ENCODE measurements around the gene BSN.

BSN gene

GRCh38 chr3:49636883-49637609, 82.8 kb downstream of the BSN start:
- TF ChIP-seq SPI1 (IDR thresholded peaks at IDR 0.05; ENCODE audit: low read depth, low read length): no peak
- no peak for TF ChIP-seq POU2F2 (IDR thresholded peaks at IDR 0.05; ENCODE audit: low read depth, low read length)
- no peak for TF ChIP-seq POLR2A (IDR thresholded peaks at IDR 0.05; ENCODE audit: low read depth, low read length)
- TF ChIP-seq PAX5 (IDR thresholded peaks at IDR 0.05; ENCODE audit: insufficient read depth, low read length, severe bottlenecking): no peak
- no peak for TF ChIP-seq TAF1 (IDR thresholded peaks at IDR 0.05; ENCODE audit: low read depth, low read length)
- TF ChIP-seq POLR2AphosphoS5 (IDR thresholded peaks at IDR 0.05; ENCODE audit: low read depth, low read length): no peak
- DNase-seq (ENCODE audit: insufficient read length, low spot score): no peak
- FAIRE-seq: no peak

GRCh38 chr3:49638445-49638844, 84.2 kb downstream of the BSN start:
- no peak for DNase-seq (ENCODE audit: insufficient read length, low spot score)
- FAIRE-seq: no peak
- TF ChIP-seq TAF1 (IDR thresholded peaks at IDR 0.05; ENCODE audit: low read depth, low read length): no peak
- no peak for TF ChIP-seq POLR2AphosphoS5 (IDR thresholded peaks at IDR 0.05; ENCODE audit: low read depth, low read length)
- TF ChIP-seq SPI1 (IDR thresholded peaks at IDR 0.05; ENCODE audit: low read depth, low read length): no peak

GRCh38 chr3:49639551-49639950, 85.3 kb downstream of the BSN start:
- no peak for FAIRE-seq
- DNase-seq (ENCODE audit: insufficient read length, low spot score): no peak
- no peak for TF ChIP-seq SPI1 (IDR thresholded peaks at IDR 0.05; ENCODE audit: low read depth, low read length)

GRCh38 chr3:49641292-49641691, 87.0 kb downstream of the BSN start:
- TF ChIP-seq TAF1 (IDR thresholded peaks at IDR 0.05; ENCODE audit: low read depth, low read length) (no peak), PAX5 (IDR thresholded peaks at IDR 0.05; ENCODE audit: insufficient read depth, low read length, severe bottlenecking) (no peak), SPI1 (IDR thresholded peaks at IDR 0.05; ENCODE audit: low read depth, low read length) (no peak), POU2F2 (IDR thresholded peaks at IDR 0.05; ENCODE audit: low read depth, low read length) (no peak), POLR2A (IDR thresholded peaks at IDR 0.05; ENCODE audit: low read depth, low read length) (no peak), POLR2AphosphoS5 (IDR thresholded peaks at IDR 0.05; ENCODE audit: low read depth, low read length) (no peak)
- DNase-seq (ENCODE audit: insufficient read length, low spot score) (no peak), FAIRE-seq (no peak)

GRCh38 chr3:49641921-49642707, 87.8 kb downstream of the BSN start:
- no peak for FAIRE-seq
- TF ChIP-seq TAF1 (IDR thresholded peaks at IDR 0.05; ENCODE audit: low read depth, low read length) (no peak), POLR2A (IDR thresholded peaks at IDR 0.05; ENCODE audit: low read depth, low read length) (no peak), PAX5 (IDR thresholded peaks at IDR 0.05; ENCODE audit: insufficient read depth, low read length, severe bottlenecking) (no peak), SPI1 (IDR thresholded peaks at IDR 0.05; ENCODE audit: low read depth, low read length) (no peak), POLR2AphosphoS5 (IDR thresholded peaks at IDR 0.05; ENCODE audit: low read depth, low read length) (no peak), POU2F2 (IDR thresholded peaks at IDR 0.05; ENCODE audit: low read depth, low read length) (no peak)
- no peak for DNase-seq (ENCODE audit: insufficient read length, low spot score)

GRCh38 chr3:49642708-49643145, 88.5 kb downstream of the BSN start:
- FAIRE-seq (no peak), DNase-seq (ENCODE audit: insufficient read length, low spot score) (no peak)
- TF ChIP-seq TAF1 (IDR thresholded peaks at IDR 0.05; ENCODE audit: low read depth, low read length): no peak
- no peak for TF ChIP-seq POU2F2 (IDR thresholded peaks at IDR 0.05; ENCODE audit: low read depth, low read length)
- TF ChIP-seq POLR2AphosphoS5 (IDR thresholded peaks at IDR 0.05; ENCODE audit: low read depth, low read length): no peak
- no peak for TF ChIP-seq SPI1 (IDR thresholded peaks at IDR 0.05; ENCODE audit: low read depth, low read length)
- TF ChIP-seq POLR2A (IDR thresholded peaks at IDR 0.05; ENCODE audit: low read depth, low read length): no peak
- TF ChIP-seq PAX5 (IDR thresholded peaks at IDR 0.05; ENCODE audit: insufficient read depth, low read length, severe bottlenecking): no peak

GRCh38 chr3:49644684-49645083, 90.4 kb downstream of the BSN start:
- DNase-seq (ENCODE audit: insufficient read length, low spot score) (no peak), FAIRE-seq (no peak)
- no peak for TF ChIP-seq POU2F2 (IDR thresholded peaks at IDR 0.05; ENCODE audit: low read depth, low read length)

GRCh38 chr3:49646236-49646635, 92.0 kb downstream of the BSN start:
- FAIRE-seq (no peak), DNase-seq (ENCODE audit: insufficient read length, low spot score) (no peak)
- TF ChIP-seq SPI1 (IDR thresholded peaks at IDR 0.05; ENCODE audit: low read depth, low read length) (no peak), POU2F2 (IDR thresholded peaks at IDR 0.05; ENCODE audit: low read depth, low read length) (no peak), POLR2AphosphoS5 (IDR thresholded peaks at IDR 0.05; ENCODE audit: low read depth, low read length) (no peak), PAX5 (IDR thresholded peaks at IDR 0.05; ENCODE audit: insufficient read depth, low read length, severe bottlenecking) (no peak), TAF1 (IDR thresholded peaks at IDR 0.05; ENCODE audit: low read depth, low read length) (no peak), POLR2A (IDR thresholded peaks at IDR 0.05; ENCODE audit: low read depth, low read length) (no peak)

- DNase-seq (ENCODE audit: insufficient read length, low spot score) (no peak), FAIRE-seq (no peak)
- TF ChIP-seq POU2F2 (IDR thresholded peaks at IDR 0.05; ENCODE audit: low read depth, low read length) (no peak), TAF1 (IDR thresholded peaks at IDR 0.05; ENCODE audit: low read depth, low read length) (no peak), POLR2AphosphoS5 (IDR thresholded peaks at IDR 0.05; ENCODE audit: low read depth, low read length) (no peak), POLR2A (IDR thresholded peaks at IDR 0.05; ENCODE audit: low read depth, low read length) (no peak), PAX5 (IDR thresholded peaks at IDR 0.05; ENCODE audit: insufficient read depth, low read length, severe bottlenecking) (no peak), SPI1 (IDR thresholded peaks at IDR 0.05; ENCODE audit: low read depth, low read length) (no peak)
Measured at GRCh38 chr3:49647741-49648140, 93.5 kb downstream of the BSN start.

Measured in GM12891 (cell line).